AG08395 (cell line): ENCODE results near the gene CCL13.

Source experiments
- DNase-seq: peaks from one replicate; pipeline ENCODE4 v3.0.0; 2012; ENCODE audit warnings: mixed read lengths, low spot score

CCL13 gene

DNA sequence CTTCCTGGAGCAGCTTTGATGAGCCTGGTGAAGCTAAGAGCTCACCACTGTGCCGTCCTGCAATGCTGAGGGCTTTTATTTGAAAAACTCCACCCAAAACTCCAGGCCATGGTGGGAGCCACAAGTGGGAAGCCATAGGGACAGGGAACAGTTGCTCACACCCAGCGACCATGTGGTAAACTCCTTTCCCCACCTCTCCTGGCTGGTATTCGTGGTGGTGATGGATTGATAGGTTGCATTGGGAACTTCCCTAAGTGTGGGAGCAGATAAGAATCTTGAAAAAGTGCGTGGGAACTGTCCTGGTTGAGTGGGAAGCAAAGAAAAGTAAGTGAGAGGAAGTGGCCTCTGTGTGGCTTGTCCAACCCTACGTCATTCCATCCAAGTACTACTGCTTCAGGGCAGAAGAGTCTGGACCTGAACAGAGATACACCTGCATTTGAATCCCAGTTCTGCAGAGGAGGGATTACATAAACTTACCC is 6.9 kb downstream of the CCL13 start, which contains the start of gene CCL1:
CCL1 (minus strand) TSS at position 51 of the 479 bp plus-strand sequence. CDS start 72 bp downstream, outside the sequence.
- DNase-seq: no peak

DNA sequence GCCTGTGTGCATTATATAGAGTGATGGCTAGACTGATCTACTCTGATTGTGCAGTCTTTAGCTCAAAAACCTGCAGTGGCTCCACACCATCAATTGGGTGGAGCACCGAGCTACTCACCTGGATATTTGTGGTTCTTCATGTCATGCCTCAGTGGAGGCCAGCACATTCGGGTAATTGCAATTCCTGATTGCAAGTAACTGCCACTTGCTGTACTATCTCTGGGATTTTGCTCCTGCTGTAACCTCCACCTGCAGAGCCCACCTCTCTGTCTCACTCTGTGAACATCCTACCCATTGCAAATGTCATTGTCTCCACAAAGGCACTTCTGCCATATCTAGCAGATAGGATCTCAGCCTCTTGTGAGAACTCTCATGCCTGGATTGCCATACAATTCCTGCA is 8.5 kb downstream of the CCL13 start:
- DNase-seq: no peak

GRCh38 chr17:34365340-34365739 is 9.1 kb downstream of the CCL13 start:
- no peak for DNase-seq

GRCh38 chr17:34366010-34366409 is 9.7 kb downstream of the CCL13 start:
- no peak for DNase-seq

GRCh38 chr17:34366529-34367107 is 10.3 kb downstream of the CCL13 start:
- no peak for DNase-seq

GRCh38 chr17:34367486-34368195 is 11.4 kb downstream of the CCL13 start:
- no peak for DNase-seq

DNA sequence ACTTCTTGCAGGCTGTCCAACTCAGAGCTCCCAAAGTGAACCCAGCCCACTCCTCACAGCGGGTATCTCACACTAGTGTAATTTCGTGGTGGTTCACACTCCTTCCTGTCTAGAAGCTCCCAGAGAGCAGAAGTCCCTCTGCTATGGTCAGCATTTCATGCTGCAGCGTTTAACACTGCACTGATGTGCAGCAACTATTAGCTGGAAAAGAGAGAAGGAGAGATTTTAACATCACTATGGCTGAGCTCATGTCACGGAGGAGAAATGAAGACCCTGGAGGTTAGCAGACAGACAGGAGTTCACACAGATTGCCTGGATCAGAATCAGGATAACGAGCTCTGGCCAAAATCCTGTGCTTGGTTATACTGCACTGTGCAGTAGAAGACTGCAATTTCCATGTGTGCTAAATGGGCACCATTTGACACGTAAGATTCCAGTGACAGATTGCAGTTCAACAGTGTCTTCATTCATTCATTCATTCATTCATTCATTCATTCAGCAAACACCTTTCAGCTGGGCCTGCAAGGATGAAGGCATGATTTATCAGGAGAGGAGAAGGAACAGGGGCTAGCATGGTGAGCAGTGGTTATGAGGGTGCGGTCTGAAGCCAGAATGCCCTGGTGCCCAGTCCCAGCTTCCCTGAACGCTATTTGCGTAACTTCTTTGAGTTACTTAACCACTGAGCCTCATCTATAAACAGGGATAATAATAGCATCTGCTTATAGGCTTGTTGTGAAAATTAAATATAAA is 12.1 kb downstream of the CCL13 start:
- DNase-seq: no peak

GRCh38 chr17:34368946-34369500 is 12.7 kb downstream of the CCL13 start:
- no peak for DNase-seq

GRCh38 chr17:34369571-34369970 is 13.3 kb downstream of the CCL13 start:
- DNase-seq: no peak

DNA sequence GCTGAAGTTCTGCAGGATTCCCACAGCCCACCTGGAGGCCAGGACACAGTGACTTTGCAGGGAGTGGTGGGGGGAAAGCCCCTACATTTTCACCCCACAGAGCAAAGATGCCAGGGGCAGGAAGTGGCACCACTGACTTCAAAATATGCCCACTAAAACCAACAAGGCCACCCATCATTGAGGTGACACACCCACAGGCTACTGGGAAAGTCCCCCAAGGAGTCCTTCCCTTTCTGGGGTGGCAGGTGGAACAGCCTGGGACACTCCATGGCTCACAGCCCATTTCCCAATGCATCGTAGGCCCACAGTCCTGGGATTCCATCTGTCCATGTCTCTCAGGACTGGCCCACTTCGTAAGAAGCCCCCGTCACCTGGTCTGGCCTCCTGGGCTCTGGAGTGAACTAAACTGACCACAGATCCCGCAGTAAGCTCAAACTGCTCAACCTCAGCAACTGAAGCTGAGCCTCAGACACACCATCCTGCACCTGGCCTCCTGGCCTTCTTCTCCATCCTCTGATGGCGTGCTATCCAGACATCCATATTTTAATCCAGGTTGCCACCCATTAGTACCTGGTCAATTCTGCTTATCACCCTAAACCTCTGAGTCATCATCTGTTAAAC is 14.2 kb downstream of the CCL13 start:
- no peak for DNase-seq

GRCh38 chr17:34370997-34371395 is 14.7 kb downstream of the CCL13 start:
- DNase-seq: no peak

DNA sequence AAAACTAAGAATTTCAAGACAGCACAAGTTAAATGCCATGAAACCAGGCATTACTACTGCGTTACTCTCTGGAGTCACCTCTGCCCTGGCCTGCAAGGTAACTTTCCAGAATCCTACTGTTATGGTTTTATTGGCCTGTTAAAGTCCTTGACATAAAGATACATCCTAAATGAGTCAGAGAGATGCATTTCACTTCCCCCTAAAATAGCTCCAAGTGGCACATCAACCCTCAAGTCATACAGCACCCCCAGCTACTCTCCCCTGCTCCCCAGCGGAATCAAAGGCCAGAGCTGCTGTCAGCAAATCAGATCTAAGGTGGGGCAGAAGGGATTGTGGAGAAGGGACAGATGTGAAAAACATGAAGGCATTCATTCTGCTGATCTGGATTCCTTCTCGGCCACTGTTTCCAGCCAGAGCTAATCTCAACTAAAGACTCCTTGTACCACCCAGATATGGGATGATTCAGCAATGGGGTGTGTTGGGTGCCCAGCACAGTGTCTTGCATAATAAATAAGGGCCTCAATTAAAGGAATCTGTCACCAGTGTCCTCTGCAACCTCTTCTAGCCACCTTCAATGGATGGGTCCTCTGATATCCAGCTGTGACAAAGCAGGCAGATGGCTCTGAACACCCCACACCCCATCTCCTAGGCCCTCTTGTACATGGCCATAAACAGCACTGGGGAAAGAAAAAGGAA is 15.3 kb downstream of the CCL13 start:
- no peak for DNase-seq

GRCh38 chr17:34374457-34374856 is 18.2 kb downstream of the CCL13 start:
- DNase-seq: no peak

DNA sequence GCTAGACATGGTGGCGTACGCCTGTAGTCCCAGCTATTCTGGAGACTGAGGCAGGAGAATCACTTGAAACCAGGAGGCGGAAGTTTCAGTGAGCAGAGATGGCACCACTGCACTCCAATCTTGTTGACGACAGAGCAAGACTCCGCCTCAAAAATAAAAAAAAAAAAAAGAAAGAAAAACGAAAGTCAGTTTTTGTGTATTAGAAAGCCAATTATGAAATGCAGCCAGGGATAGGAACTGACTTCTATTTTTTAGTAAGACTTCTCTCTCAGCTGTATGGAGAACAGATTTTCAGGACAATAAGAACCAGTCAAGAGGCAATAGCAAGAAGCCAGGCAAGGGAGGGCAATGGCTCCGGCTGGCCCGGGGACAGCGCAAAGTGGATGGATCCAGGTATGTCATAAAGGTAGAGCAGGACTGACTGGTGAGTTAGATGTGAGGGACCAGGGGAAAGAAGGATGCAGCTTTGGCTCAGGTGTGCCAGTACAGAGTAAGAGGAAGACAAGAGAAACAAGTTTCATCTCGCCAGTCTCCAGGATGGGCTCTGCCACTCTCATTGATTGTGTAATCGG is 19.2 kb downstream of the CCL13 start:
- DNase-seq: no peak

- DNase-seq: no peak
Measured at GRCh38 chr17:34377078-34377823, 21.0 kb downstream of the CCL13 start.

DNA sequence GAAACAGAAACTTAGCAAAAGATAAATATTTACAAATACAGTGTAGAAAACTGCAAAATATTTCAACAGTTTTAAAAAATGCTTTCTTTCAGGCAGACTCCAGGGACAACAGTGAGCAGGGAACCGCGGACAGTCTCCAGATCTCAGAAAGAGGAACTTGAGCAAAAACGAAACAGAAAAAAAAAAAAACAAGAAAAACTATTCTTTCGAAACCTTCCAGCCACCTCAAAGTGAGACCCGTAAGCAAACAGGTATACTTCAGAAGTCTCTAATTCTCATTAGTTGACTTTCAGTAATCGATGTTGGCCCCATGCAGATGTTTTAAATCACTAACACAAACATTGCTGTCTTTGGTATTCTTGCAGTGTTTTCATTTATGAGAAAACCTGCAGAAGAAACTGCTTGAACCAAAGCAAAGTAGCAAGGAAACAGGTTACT is 22.4 kb downstream of the CCL13 start:
- DNase-seq: no peak

DNA sequence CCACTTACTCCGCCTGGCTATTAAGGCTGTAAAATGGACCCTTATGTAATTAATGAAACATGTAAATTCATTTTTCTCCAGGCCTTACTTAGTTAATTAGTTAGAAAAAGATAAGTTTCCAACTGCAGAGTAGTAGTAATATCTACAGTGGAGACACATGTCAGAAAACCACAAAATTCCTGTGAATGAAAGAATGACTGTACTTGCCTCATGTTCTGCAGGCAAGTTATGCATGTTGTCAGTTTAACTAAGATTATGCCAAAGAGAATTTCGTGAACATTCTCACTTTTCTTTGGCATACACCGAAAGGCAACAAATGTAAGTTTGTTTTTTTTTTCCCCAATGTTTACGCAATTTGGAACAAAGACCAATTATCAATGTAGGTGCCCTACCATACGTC is 23.6 kb downstream of the CCL13 start:
- DNase-seq: no peak

DNA sequence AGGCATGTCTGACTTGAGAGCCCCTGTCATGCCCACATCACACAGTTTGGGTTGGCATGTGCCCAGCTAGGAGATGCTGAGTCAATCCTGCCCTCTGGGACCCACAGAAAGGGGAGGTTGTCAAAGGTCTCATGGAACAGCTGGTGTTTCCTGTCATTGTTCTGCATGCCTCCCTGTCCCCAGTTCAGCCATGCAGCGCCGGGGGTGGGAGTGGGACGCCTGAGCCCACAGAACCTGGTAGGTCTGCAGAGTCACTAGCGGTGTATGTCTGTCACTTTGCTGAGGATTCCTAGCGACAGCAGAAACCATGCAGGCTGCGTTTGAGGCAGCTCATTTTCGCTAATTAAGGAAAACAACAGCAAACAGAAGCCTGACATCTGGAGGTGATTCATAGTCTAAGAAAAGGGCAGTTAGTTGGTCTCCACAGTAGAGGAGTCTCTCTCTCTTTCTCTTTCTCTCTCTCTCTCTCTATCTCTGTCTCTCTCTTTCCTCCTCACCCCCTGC is 26.4 kb downstream of the CCL13 start:
- DNase-seq: no peak

DNA sequence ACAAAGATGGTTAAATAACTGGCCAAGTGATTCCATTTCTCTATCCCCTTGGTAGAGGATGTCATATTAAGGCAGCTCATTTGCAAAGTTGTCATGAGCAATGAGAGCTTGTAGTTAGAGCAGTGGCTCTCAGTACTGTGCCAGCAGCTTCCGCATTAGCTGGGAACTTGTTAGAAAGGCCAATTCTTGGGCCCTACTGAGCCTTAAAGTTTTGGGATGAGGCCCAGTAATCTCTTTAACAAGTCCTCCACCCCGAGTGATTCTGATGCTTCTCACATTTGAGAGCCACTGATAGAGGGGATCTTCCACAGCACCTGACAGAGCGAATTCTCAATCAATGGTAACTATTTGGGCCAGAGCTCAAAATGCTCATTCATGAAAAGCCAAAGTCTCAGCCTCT is 26.9 kb downstream of the CCL13 start:
- no peak for DNase-seq

- DNase-seq: no peak
Measured at GRCh38 chr17:34384271-34384670, 28.0 kb downstream of the CCL13 start.
